Measurements from ENCODE around the gene ATF6B.

Gene ATF6B

DNA sequence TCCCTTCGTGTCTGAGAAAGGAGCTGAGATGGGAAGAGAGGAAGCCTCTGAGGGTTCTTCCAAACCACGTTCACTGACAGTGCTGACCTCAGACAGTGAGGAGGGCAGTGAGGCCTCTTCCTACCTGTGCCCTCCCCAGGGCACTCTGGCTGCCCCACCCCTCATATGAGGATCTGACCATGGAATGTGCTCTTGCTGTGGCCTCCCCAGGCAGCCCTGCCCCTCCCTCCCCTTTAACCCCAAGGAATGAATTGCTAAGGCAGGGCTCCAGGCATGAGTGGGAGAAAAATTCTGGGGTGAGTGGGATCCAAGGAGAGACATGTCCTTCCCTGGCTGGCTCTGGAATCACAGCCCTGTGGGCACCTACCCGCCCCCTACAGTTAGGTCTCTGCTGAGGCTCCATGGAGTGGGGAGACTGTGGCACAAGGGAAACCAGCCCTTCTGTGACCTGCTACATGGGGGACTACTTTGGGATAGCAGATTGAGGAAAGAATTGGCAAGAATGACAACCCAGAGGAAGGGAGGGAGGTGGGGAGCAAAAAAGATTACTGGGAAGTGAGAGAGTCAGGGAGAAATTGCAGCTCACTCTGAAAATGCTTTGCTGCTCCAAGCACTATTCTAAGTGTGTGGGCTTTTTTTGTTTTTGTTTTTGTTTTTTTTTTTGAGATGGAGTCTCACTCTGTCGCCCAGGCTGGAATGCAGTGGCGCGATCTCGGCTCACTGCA lies 48.3 kb downstream of the ATF6B start:
- H3K4me3 ChIP-seq (ENCODE audit: low read depth, low read length): no peak overlapping the region
- no peaks in the 10 kb centered on the region for H3K27me3 ChIP-seq (ENCODE audit: insufficient read depth, low read length)
- H3K14ac ChIP-seq (ENCODE audit: low read length): no peak overlapping the region
- no peak overlapping the region for H3K9ac ChIP-seq (ENCODE audit: low read length)
- H3K4me1 ChIP-seq (ENCODE audit: control insufficient read depth in 1 of 2, insufficient read depth in 2 of 2, low read length in 2 of 2): peaks cover 15 to 17% of the 10 kb centered on the region in 2 experiments
- H2AK5ac ChIP-seq (ENCODE audit: low read length): peak overlapping the region; percentile 20
- H3K4me2 ChIP-seq (ENCODE audit: low read length): no peak overlapping the region
- H2AFZ ChIP-seq (ENCODE audit: insufficient read depth, low read length, poor library complexity): no peak overlapping the region
- H2BK5ac ChIP-seq (ENCODE audit: low read depth, low read length, poor library complexity): no peak overlapping the region
- DNase-seq: no peak
- H4K91ac ChIP-seq (ENCODE audit: low read depth, low read length): no peak overlapping the region
- no peak overlapping the region for H3K27ac ChIP-seq (ENCODE audit: low read depth, low read length)
- H4K12ac ChIP-seq (ENCODE audit: low read depth, low read length): no peak overlapping the region
- H3K23ac ChIP-seq (ENCODE audit: low read length): no peak overlapping the region
- no peak overlapping the region for H3K18ac ChIP-seq (ENCODE audit: low read length)
- no peak overlapping the region for H4K8ac ChIP-seq (ENCODE audit: low read depth, low read length)
- no peaks in the 10 kb centered on the region for H3K79me2 ChIP-seq (ENCODE audit: control insufficient read depth, insufficient read depth, low read length, poor library complexity)
- H2BK120ac ChIP-seq (ENCODE audit: insufficient read depth, low read length, poor library complexity): no peak overlapping the region
- H3K36me3 ChIP-seq (ENCODE audit: control insufficient read depth in 1 of 2, insufficient read depth in 2 of 2, low read length in 2 of 2): no peaks in the 10 kb centered on the region
- H3K4ac ChIP-seq (ENCODE audit: low read depth, low read length): no peak overlapping the region
- H2BK12ac ChIP-seq (ENCODE audit: low read length): peak overlapping the region; percentile 12
- no peaks in the 10 kb centered on the region for H3K79me1 ChIP-seq (ENCODE audit: low read length)
- WGBS (ENCODE audit: extremely low coverage, insufficient coverage, insufficient read length): no CpG with 5 or more reads among the region's 7 CpGs
- no peaks in the 10 kb centered on the region for H3K9me3 ChIP-seq (ENCODE audit: insufficient read depth, low read depth, low read length)

- Histone ChIP-seq H3K9me3 (ENCODE audit: insufficient read depth, low read depth, low read length) (no peaks in the 10 kb centered on the region), H3K9ac (ENCODE audit: low read length) (no peak overlapping the region), H2AK5ac (ENCODE audit: low read length) (no peak overlapping the region), H4K8ac (ENCODE audit: low read depth, low read length) (no peak overlapping the region), H2BK5ac (ENCODE audit: low read depth, low read length, poor library complexity) (no peak overlapping the region), H3K4me3 (ENCODE audit: low read depth, low read length) (no peak overlapping the region), H2BK120ac (ENCODE audit: insufficient read depth, low read length, poor library complexity) (peak overlapping the region; percentile 6), H3K4me2 (ENCODE audit: low read length) (no peak overlapping the region), H2AFZ (ENCODE audit: insufficient read depth, low read length, poor library complexity) (no peak overlapping the region), H3K18ac (ENCODE audit: low read length) (no peak overlapping the region), H2BK12ac (ENCODE audit: low read length) (no peak overlapping the region), H3K27ac (ENCODE audit: low read depth, low read length) (no peak overlapping the region), H3K23ac (ENCODE audit: low read length) (no peak overlapping the region), H3K36me3 (ENCODE audit: control insufficient read depth in 1 of 2, insufficient read depth in 2 of 2, low read length in 2 of 2) (no peaks in the 10 kb centered on the region), H3K14ac (ENCODE audit: low read length) (no peak overlapping the region), H3K27me3 (ENCODE audit: insufficient read depth, low read length) (no peaks in the 10 kb centered on the region), H3K79me2 (ENCODE audit: control insufficient read depth, insufficient read depth, low read length, poor library complexity) (no peaks in the 10 kb centered on the region), H3K4me1 (ENCODE audit: control insufficient read depth in 1 of 2, insufficient read depth in 2 of 2, low read length in 2 of 2) (peaks cover 15 to 17% of the 10 kb centered on the region in 2 experiments), H3K4ac (ENCODE audit: low read depth, low read length) (no peak overlapping the region), H3K79me1 (ENCODE audit: low read length) (no peaks in the 10 kb centered on the region), H4K91ac (ENCODE audit: low read depth, low read length) (no peak overlapping the region), H4K12ac (ENCODE audit: low read depth, low read length) (no peak overlapping the region)
- no CpG with 5 or more reads among the region's 12 CpGs for WGBS (ENCODE audit: extremely low coverage, insufficient coverage, insufficient read length)
- peak; percentile 43 to 62 for DNase-seq
Measured at GRCh38 chr6:32076321-32076809, 51.7 kb downstream of the ATF6B start.

DNA sequence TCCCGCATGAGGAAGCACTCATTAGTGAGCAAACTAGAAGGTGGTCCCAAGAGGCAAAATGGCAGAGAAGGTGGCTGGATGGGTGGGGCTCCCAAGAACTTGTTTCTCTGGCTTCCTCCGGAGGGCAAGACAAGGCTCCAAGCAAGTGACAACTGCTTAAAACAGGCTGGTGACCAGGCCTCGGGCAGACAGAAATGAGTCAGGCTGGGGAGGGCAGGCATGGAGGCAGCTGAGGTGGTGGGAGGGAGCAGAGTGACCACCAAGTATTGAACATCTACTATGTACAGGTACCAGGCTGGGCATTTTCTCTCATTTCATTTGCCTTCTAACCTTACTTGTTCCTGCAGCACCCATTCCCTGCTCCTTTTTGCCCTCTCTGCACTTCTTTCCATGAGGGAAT lies 52.3 kb downstream of the ATF6B start:
- no peak overlapping the region for H3K4me3 ChIP-seq (ENCODE audit: low read depth, low read length)
- H2AFZ ChIP-seq (ENCODE audit: insufficient read depth, low read length, poor library complexity): no peak overlapping the region
- no CpG with 5 or more reads among the region's 3 CpGs for WGBS (ENCODE audit: extremely low coverage, insufficient coverage, insufficient read length)
- no peaks in the 10 kb centered on the region for H3K36me3 ChIP-seq (ENCODE audit: control insufficient read depth in 1 of 2, insufficient read depth in 2 of 2, low read length in 2 of 2)
- H3K9ac ChIP-seq (ENCODE audit: low read length): no peak overlapping the region
- no peak overlapping the region for H3K23ac ChIP-seq (ENCODE audit: low read length)
- H2BK12ac ChIP-seq (ENCODE audit: low read length): no peak overlapping the region
- H3K4me1 ChIP-seq (ENCODE audit: control insufficient read depth in 1 of 2, insufficient read depth in 2 of 2, low read length in 2 of 2): peaks cover 14 to 15% of the 10 kb centered on the region in 2 experiments
- no peak overlapping the region for H3K14ac ChIP-seq (ENCODE audit: low read length)
- no peak overlapping the region for H4K8ac ChIP-seq (ENCODE audit: low read depth, low read length)
- no peak overlapping the region for H3K4me2 ChIP-seq (ENCODE audit: low read length)
- H4K91ac ChIP-seq (ENCODE audit: low read depth, low read length): no peak overlapping the region
- no peak overlapping the region for H4K12ac ChIP-seq (ENCODE audit: low read depth, low read length)
- no peak overlapping the region for H2AK5ac ChIP-seq (ENCODE audit: low read length)
- H3K79me2 ChIP-seq (ENCODE audit: control insufficient read depth, insufficient read depth, low read length, poor library complexity): no peaks in the 10 kb centered on the region
- no peak overlapping the region for H3K4ac ChIP-seq (ENCODE audit: low read depth, low read length)
- no peak overlapping the region for H2BK120ac ChIP-seq (ENCODE audit: insufficient read depth, low read length, poor library complexity)
- H2BK5ac ChIP-seq (ENCODE audit: low read depth, low read length, poor library complexity): no peak overlapping the region
- H3K9me3 ChIP-seq (ENCODE audit: insufficient read depth, low read depth, low read length): no peaks in the 10 kb centered on the region
- DNase-seq: peak; percentile 49 to 54
- H3K18ac ChIP-seq (ENCODE audit: low read length): no peak overlapping the region
- H3K27me3 ChIP-seq (ENCODE audit: insufficient read depth, low read length): no peaks in the 10 kb centered on the region
- no peak overlapping the region for H3K27ac ChIP-seq (ENCODE audit: low read depth, low read length)
- H3K79me1 ChIP-seq (ENCODE audit: low read length): no peaks in the 10 kb centered on the region

DNA sequence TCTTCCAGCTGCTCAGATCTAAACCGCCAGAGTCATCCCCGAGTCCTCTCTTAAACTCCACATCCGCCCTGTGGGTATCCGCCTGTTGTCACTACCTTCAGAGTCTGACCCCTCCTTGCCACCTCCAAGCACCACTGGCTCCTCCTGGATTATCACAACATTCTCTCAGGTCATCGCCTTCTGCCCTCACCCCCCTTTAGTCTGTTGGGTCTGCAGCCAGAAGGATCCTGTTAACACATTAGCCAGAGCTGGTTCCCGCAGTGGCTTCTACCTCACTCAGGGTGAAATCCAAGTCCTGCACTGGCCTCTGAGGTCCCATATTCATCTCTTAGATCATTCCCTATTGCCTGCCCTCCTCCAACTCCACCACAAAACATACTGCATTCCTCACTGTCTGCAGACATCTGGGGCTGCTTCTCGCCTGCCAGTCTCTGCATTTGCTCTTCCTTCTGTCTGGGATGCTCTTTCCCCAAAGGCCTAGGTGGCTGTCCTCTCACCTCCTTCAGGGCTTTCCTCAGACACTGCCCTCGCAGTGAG lies 53.0 kb downstream of the ATF6B start:
- peaks cover 14 to 15% of the 10 kb centered on the region in 2 experiments for H3K4me1 ChIP-seq (ENCODE audit: control insufficient read depth in 1 of 2, insufficient read depth in 2 of 2, low read length in 2 of 2)
- H4K8ac ChIP-seq (ENCODE audit: low read depth, low read length): no peak overlapping the region
- H3K14ac ChIP-seq (ENCODE audit: low read length): no peak overlapping the region
- no peaks in the 10 kb centered on the region for H3K79me2 ChIP-seq (ENCODE audit: control insufficient read depth, insufficient read depth, low read length, poor library complexity)
- no peak overlapping the region for H2AK5ac ChIP-seq (ENCODE audit: low read length)
- no peaks in the 10 kb centered on the region for H3K27me3 ChIP-seq (ENCODE audit: insufficient read depth, low read length)
- no peaks in the 10 kb centered on the region for H3K79me1 ChIP-seq (ENCODE audit: low read length)
- H3K4me2 ChIP-seq (ENCODE audit: low read length): no peak overlapping the region
- no peak overlapping the region for H3K4me3 ChIP-seq (ENCODE audit: low read depth, low read length)
- H3K4ac ChIP-seq (ENCODE audit: low read depth, low read length): no peak overlapping the region
- peak overlapping the region; percentile 0 for H3K27ac ChIP-seq (ENCODE audit: low read depth, low read length)
- WGBS (ENCODE audit: extremely low coverage, insufficient coverage, insufficient read length): no CpG with 5 or more reads among the region's 8 CpGs
- H3K9ac ChIP-seq (ENCODE audit: low read length): no peak overlapping the region
- no peak overlapping the region for H3K18ac ChIP-seq (ENCODE audit: low read length)
- H4K91ac ChIP-seq (ENCODE audit: low read depth, low read length): no peak overlapping the region
- DNase-seq: no peak
- no peak overlapping the region for H4K12ac ChIP-seq (ENCODE audit: low read depth, low read length)
- no peak overlapping the region for H2BK12ac ChIP-seq (ENCODE audit: low read length)
- no peak overlapping the region for H2BK120ac ChIP-seq (ENCODE audit: insufficient read depth, low read length, poor library complexity)
- H3K9me3 ChIP-seq (ENCODE audit: insufficient read depth, low read depth, low read length): no peaks in the 10 kb centered on the region
- no peak overlapping the region for H2AFZ ChIP-seq (ENCODE audit: insufficient read depth, low read length, poor library complexity)
- no peak overlapping the region for H3K23ac ChIP-seq (ENCODE audit: low read length)
- no peaks in the 10 kb centered on the region for H3K36me3 ChIP-seq (ENCODE audit: control insufficient read depth in 1 of 2, insufficient read depth in 2 of 2, low read length in 2 of 2)
- H2BK5ac ChIP-seq (ENCODE audit: low read depth, low read length, poor library complexity): no peak overlapping the region
